Measurements from ENCODE around the gene ZFP69.

Gene ZFP69

GRCh38 chr1:40469327-40469726 lies 7.8 kb upstream of the ZFP69 start:
- H3K9me2 ChIP-seq (replicated peaks; ENCODE audit: insufficient read depth, low read length): no peaks in the 10 kb centered on the region
- H3K36me3 ChIP-seq (ENCODE audit: low read length): peaks cover 17% of the 10 kb centered on the region
- no peak overlapping the region for H3K9ac ChIP-seq (ENCODE audit: low read length)
- H4K20me1 ChIP-seq (ENCODE audit: low read depth, low read length): no peaks in the 10 kb centered on the region
- no peak overlapping the region for H2AFZ ChIP-seq (ENCODE audit: low read depth, low read length, severe bottlenecking)
- no peak overlapping the region for H3K4me3 ChIP-seq (ENCODE audit: insufficient read depth, low read length, poor library complexity, severe bottlenecking)
- H3K4me2 ChIP-seq (ENCODE audit: low read depth, low read length, poor library complexity, severe bottlenecking): no peak overlapping the region
- H3K79me2 ChIP-seq (ENCODE audit: insufficient read depth, low read length): no peaks in the 10 kb centered on the region
- no peaks in the 10 kb centered on the region for H3K27me3 ChIP-seq (ENCODE audit: low read length)
- TF ChIP-seq CTCF (IDR thresholded peaks at IDR 0.05; ENCODE audit: insufficient read depth, low read length, poor library complexity, severe bottlenecking): no peak
- TF ChIP-seq EZH2phosphoT487 (conservative IDR thresholded peaks at IDR 0.05; ENCODE audit: low read length): no peak
- peaks cover 48% of the 10 kb centered on the region; the same call in 1 of the 2 replicates for H3K9me3 ChIP-seq (ENCODE audit: insufficient read depth, low read length)
- H3F3A ChIP-seq (ENCODE audit: insufficient read depth): no peaks in the 10 kb centered on the region
- no peak overlapping the region for H3K27ac ChIP-seq (ENCODE audit: low read depth, low read length)

- peaks cover 18% of the 10 kb centered on the region; the same call in 1 of the 2 replicates for H3F3A ChIP-seq (ENCODE audit: insufficient read depth)
- H3K9me3 ChIP-seq (ENCODE audit: insufficient read depth, low read length): peaks cover 15% of the 10 kb centered on the region
- no peaks in the 10 kb centered on the region for H3K9me2 ChIP-seq (replicated peaks; ENCODE audit: insufficient read depth, low read length)
- H3K27me3 ChIP-seq (ENCODE audit: low read length): no peaks in the 10 kb centered on the region
- no peak overlapping the region for H2AFZ ChIP-seq (ENCODE audit: low read depth, low read length, severe bottlenecking)
- no peaks in the 10 kb centered on the region for H4K20me1 ChIP-seq (ENCODE audit: low read depth, low read length)
- H3K4me3 ChIP-seq (ENCODE audit: insufficient read depth, low read length, poor library complexity, severe bottlenecking): no peak overlapping the region
- H3K79me2 ChIP-seq (ENCODE audit: insufficient read depth, low read length): no peaks in the 10 kb centered on the region; the same call in 1 of the 2 replicates
- no peak overlapping the region for H3K27ac ChIP-seq (ENCODE audit: low read depth, low read length)
- H3K36me3 ChIP-seq (ENCODE audit: low read length): no peaks in the 10 kb centered on the region
- TF ChIP-seq CTCF (IDR thresholded peaks at IDR 0.05; ENCODE audit: insufficient read depth, low read length, poor library complexity, severe bottlenecking): no peak
- no peak for TF ChIP-seq EZH2phosphoT487 (conservative IDR thresholded peaks at IDR 0.05; ENCODE audit: low read length)
- no peak overlapping the region for H3K4me2 ChIP-seq (ENCODE audit: low read depth, low read length, poor library complexity, severe bottlenecking)
- H3K9ac ChIP-seq (ENCODE audit: low read length): no peak overlapping the region
Observed at GRCh38 chr1:40475268-40475667, 1.8 kb upstream of the ZFP69 start.

- Histone ChIP-seq H3K9ac (ENCODE audit: low read length) (peak overlapping the region; percentile 75), H3K79me2 (ENCODE audit: insufficient read depth, low read length) (no peaks in the 10 kb centered on the region; the same call in 1 of the 2 replicates), H3K9me3 (ENCODE audit: insufficient read depth, low read length) (peaks cover 15% of the 10 kb centered on the region), H3K27ac (ENCODE audit: low read depth, low read length) (peak overlapping the region; percentile 39; the same call in 1 of the 2 replicates), H3K27me3 (ENCODE audit: low read length) (no peaks in the 10 kb centered on the region), H3F3A (ENCODE audit: insufficient read depth) (peaks cover 18% of the 10 kb centered on the region; the same call in 1 of the 2 replicates), H4K20me1 (ENCODE audit: low read depth, low read length) (no peaks in the 10 kb centered on the region), H3K4me2 (ENCODE audit: low read depth, low read length, poor library complexity, severe bottlenecking) (peak overlapping the region; percentile 90), H3K36me3 (ENCODE audit: low read length) (no peaks in the 10 kb centered on the region), H3K4me3 (ENCODE audit: insufficient read depth, low read length, poor library complexity, severe bottlenecking) (peak overlapping the region; percentile 62), H2AFZ (ENCODE audit: low read depth, low read length, severe bottlenecking) (peak overlapping the region; percentile 83), H3K9me2 (replicated peaks; ENCODE audit: insufficient read depth, low read length) (no peaks in the 10 kb centered on the region)
- TF ChIP-seq EZH2phosphoT487 (conservative IDR thresholded peaks at IDR 0.05; ENCODE audit: low read length) (no peak), CTCF (IDR thresholded peaks at IDR 0.05; ENCODE audit: insufficient read depth, low read length, poor library complexity, severe bottlenecking) (no peak)
Observed at GRCh38 chr1:40477678-40478053, 576 bp downstream of the ZFP69 start.

Measured in SU-DHL-6 (cell line).